SK-N-SH treated with all-trans-retinoic acid at 6 μM for 48 hours (cell line): ENCODE measurements around the gene CACHD1.

ENCODE experiments used
- CSDC2 ChIP-seq: fragments of 250-450 bp; sonication (Bioruptor Pico); IDR thresholded peaks from 2 replicates; pipeline ENCODE4 v1.5.0; 2020; ENCODE audit warnings: mild to moderate bottlenecking, moderate library complexity
- ESRRG ChIP-seq: fragments of 250-450 bp; sonication (Bioruptor Pico); IDR thresholded peaks from 2 replicates; pipeline ENCODE4 v1.6.1; 2021; ENCODE audit warnings: mild to moderate bottlenecking
- RARB ChIP-seq: fragments of 250-450 bp; sonication (Bioruptor Pico); IDR thresholded peaks from 2 replicates; pipeline ENCODE4 v1.8.0; 2021; ENCODE audit warnings: mild to moderate bottlenecking, moderate library complexity

DNA sequence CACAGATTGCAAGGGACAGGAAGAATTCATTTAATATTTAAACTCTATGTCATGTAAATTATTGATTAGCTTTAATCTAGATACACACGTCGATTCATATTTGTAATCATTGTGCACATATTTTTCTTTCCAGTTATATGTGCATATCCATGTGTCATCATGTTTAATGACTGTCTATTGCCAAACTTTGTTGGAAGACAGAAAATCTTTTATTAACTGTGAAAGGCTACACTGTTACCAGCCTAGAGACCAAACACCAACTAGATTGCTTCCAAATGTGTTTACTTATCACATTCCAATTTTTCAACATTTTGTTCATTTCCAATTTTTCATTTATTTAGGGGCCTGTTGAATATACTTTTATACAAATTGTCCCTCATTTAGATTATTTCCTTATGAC, 43.2 kb upstream of the CACHD1 start:
- TF ChIP-seq CSDC2 (CRISPR knock-in tag) (no peak), ESRRG (CRISPR knock-in tag) (no peak), RARB (CRISPR knock-in tag) (no peak)
